Measurements from ENCODE around the gene MMP15. TPM values are rescaled to one million over a fixed set of nuclear protein-coding genes. Genes with fewer than 3 reads are reported as not detected.

The MMP15 gene
- polyA plus RNA-seq, 1 experiment: 0.60 TPM

DNA sequence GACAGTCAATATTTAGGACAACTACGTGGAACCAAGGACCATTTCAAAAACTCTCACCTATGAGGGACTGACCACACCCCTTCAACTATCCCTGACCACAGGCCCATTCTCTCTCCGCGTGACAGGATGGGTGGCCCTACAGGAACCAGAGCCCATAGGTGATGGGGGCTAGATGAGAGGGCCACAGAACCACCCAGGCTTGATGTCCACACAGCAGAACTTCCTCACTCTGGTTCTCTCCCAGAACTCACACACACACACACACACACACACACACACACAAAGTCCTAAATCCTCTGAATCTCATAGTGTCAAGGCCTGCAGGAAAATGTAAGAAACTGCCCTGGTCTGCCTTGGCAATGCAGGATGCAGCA is 26.6 kb upstream of the MMP15 start:
- POLR2A ChIA-PET: no interaction called here
- TF ChIP-seq, protein P1, sequence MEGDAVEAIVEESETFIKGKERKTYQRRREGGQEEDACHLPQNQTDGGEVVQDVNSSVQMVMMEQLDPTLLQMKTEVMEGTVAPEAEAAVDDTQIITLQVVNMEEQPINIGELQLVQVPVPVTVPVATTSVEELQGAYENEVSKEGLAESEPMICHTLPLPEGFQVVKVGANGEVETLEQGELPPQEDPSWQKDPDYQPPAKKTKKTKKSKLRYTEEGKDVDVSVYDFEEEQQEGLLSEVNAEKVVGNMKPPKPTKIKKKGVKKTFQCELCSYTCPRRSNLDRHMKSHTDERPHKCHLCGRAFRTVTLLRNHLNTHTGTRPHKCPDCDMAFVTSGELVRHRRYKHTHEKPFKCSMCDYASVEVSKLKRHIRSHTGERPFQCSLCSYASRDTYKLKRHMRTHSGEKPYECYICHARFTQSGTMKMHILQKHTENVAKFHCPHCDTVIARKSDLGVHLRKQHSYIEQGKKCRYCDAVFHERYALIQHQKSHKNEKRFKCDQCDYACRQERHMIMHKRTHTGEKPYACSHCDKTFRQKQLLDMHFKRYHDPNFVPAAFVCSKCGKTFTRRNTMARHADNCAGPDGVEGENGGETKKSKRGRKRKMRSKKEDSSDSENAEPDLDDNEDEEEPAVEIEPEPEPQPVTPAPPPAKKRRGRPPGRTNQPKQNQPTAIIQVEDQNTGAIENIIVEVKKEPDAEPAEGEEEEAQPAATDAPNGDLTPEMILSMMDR (IDR thresholded peaks at IDR 0.05; ENCODE audit: low read depth, low read length): no peak
- DNase-seq (ENCODE audit: low read depth, low spot score): no peak
- H3K9me3 ChIP-seq (ENCODE audit: control insufficient read depth, insufficient read depth, low read length): no peaks in the 10 kb centered on the region
- CTCF ChIA-PET: interaction anchor here (1.2 to 8.1 kb wide), 5 partner anchors 8 to 423 kb away, joined by 3 to 47 read pairs (median 4); no protein-coding TSS in a partner anchor
- peak overlapping the region; percentile 65 for H3K4me3 ChIP-seq (ENCODE audit: low read depth, low read length)
- no peaks in the 10 kb centered on the region for H3K27me3 ChIP-seq (ENCODE audit: control insufficient read depth, insufficient read depth, low read length)
- no peak overlapping the region for H3K27ac ChIP-seq (ENCODE audit: low read depth, low read length)

DNA sequence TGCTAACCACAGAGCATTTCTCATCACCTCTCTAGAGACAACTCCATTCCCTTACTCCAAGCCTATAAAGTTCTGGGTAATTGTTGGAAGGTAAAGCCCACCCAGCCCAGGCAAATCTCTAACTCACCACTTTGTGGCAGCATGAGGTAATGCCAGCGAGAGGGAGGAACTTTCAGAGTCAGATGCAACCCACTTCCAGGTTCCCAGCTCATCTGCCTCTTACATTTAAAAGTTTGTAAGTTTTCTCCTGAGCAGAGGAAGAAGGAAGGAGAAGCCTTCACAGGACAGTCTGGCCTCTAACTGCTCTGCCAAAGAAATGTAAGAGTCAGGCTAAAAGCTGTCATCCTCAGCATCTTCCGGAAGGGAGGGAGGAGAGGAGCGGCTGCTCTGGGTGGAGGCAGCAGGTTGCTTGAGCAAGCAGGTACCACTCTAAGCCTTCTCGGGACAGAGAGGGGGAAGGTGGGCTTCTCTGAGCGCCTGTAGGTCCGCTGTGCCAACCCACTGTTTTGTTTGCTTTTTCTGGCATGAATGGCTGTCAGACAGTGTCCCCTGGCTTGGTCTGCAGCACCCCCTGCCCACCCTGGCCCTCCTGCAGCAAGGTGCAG is 26.1 kb upstream of the MMP15 start:
- peak overlapping the region; percentile 31 for H3K27ac ChIP-seq (ENCODE audit: low read depth, low read length)
- no peak for DNase-seq (ENCODE audit: low read depth, low spot score)

DNA sequence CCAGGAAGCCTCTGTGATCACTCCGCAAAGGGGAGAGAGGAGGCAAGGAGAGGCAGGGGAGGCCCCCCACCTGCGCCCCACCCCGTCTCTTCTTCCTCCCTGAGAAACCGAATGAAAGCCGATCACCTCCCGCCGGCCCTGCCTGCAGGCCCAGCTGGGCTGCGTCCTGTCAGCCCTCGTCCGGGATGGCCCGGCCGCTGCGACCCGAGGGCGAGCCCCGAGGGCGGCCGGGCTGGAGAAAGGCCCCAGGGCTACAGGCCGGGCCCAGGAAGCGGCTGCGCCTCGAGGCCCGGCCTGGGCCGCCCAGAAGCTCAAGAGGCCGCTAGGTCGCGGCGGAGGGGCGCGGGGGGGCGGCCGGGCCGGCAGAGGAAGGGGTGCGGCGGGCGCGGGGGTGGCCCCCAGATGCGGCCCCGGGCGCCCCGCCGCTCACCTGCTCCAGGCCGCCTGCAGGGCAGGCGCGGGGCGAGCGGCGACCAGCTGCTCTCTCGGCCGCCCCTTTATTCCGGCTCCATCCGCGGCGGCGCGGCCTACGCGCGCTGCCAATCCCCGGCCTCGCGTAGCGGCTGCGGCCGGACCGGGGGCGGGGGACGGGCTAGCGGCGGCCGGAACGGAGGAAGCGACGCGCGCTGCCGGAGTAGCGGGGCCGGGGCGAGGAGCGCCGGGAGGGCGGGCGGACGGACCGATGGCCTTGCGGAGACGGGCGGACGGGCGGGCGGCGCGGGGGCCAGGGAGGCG is 25.4 kb upstream of the MMP15 start, which contains the start of gene ZNF319:
Gene ZNF319 (minus strand): TSS at position 702 of the 735 bp plus-strand sequence. CDS start 2,407 bp downstream, outside the sequence.
- no peaks in the 10 kb centered on the region for H3K9me3 ChIP-seq (ENCODE audit: control insufficient read depth, insufficient read depth, low read length)
- POLR2A ChIA-PET: interaction anchor here (1.3 kb wide), 1 partner anchor 116 kb away, joined by 3 read pairs; no protein-coding TSS in a partner anchor
- no peaks in the 10 kb centered on the region for H3K27me3 ChIP-seq (ENCODE audit: control insufficient read depth, insufficient read depth, low read length)
- CTCF ChIA-PET: interaction anchor here (0.6 to 8.1 kb wide), 12 partner anchors 9 to 424 kb away, joined by 3 to 47 read pairs (median 3); no protein-coding TSS in a partner anchor
- no peak for DNase-seq (ENCODE audit: low read depth, low spot score)
- TF ChIP-seq, protein P1 (IDR thresholded peaks at IDR 0.05; ENCODE audit: low read depth, low read length): no peak
- H3K27ac ChIP-seq (ENCODE audit: low read depth, low read length): peak within 1 kb of the TSS; percentile 47
- H3K4me3 ChIP-seq (ENCODE audit: low read depth, low read length): peak within 1 kb of the TSS; percentile 89

More for the DNA sequence above, 26.1 kb upstream of the MMP15 start:
- TF ChIP-seq, protein P1 (IDR thresholded peaks at IDR 0.05; ENCODE audit: low read depth, low read length): no peak; the same call in 1 of the 2 replicates
- Histone ChIP-seq H3K9me3 (ENCODE audit: control insufficient read depth, insufficient read depth, low read length) (no peaks in the 10 kb centered on the region), H3K4me3 (ENCODE audit: low read depth, low read length) (peak overlapping the region; percentile 65), H3K27me3 (ENCODE audit: control insufficient read depth, insufficient read depth, low read length) (no peaks in the 10 kb centered on the region)
- POLR2A ChIA-PET: interaction anchor here (1.3 kb wide), 1 partner anchor 117 kb away, joined by 3 read pairs; no protein-coding TSS in a partner anchor
- CTCF ChIA-PET: interaction anchor here (0.6 to 8.1 kb wide), 13 partner anchors 9 to 423 kb away, joined by 3 to 47 read pairs (median 3); no protein-coding TSS in a partner anchor

DNA sequence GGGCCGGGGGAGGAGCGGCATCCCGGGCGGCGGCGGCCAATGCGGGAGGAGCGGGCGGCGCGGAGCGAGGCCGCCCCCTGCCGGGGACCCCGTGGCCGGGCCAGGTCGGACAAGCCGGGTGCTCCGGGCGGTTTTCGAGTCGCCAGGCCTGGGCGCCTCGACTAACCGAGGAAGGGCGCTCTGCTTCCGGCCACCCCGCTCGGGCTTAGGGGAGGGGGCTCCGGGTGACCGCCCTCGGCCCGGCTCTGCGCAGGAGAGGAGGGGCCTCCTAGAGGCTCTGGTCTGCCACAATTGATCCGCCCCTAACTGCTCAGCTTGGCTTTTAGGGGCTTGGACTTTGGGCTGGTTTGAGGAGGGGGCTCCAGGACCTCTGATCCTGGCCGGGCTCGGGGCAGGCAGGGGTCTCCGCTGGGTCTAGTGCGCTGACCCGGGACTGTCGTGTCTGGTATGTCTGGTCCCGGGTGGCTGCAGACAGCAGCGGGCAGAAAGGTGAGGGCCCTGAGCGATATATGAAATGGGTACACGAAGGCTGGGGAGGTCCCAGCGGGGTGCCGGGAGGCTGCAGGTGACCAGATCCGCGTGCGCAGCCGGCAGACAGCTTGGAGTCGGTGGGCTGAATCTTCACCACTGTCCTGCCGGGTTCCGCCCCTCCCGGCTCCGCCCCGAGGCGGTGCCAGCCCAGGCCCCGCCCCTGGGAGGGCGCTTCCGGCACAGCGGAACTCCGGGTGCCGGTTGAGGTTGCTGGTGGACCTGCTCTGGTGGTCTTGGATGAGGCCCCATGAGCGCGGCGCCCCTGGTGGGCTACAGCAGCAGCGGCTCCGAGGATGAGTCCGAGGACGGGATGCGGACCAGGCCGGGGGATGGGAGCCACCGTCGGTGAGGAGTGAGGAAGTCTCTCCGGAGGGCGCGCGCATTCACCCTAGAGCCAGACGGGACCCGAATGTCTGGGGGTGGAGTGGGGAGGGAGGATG is 24.6 kb upstream of the MMP15 start, which contains the start of gene USB1:
Gene USB1 (plus strand): TSS at position 702 of the 971 bp plus-strand sequence. CDS start 77 bp downstream, at position 779.
- POLR2A ChIA-PET: interaction anchor here (1.3 kb wide), 1 partner anchor 115 kb away, joined by 3 read pairs; no protein-coding TSS in a partner anchor
- TF ChIP-seq, protein P1 (IDR thresholded peaks at IDR 0.05; ENCODE audit: low read depth, low read length): peak; percentile 52
- H3K27ac ChIP-seq (ENCODE audit: low read depth, low read length): peak within 1 kb of the TSS; percentile 47

More for the DNA sequence above, 24.6 kb upstream of the MMP15 start, which contains the start of gene USB1:
- Histone ChIP-seq H3K9me3 (ENCODE audit: control insufficient read depth, insufficient read depth, low read length) (no peaks in the 10 kb centered on the region), H3K4me3 (ENCODE audit: low read depth, low read length) (peak within 1 kb of the TSS; percentile 89), H3K27me3 (ENCODE audit: control insufficient read depth, insufficient read depth, low read length) (no peaks in the 10 kb centered on the region)
- CTCF ChIA-PET: interaction anchor here (0.7 to 8.1 kb wide), 11 partner anchors 18 to 755 kb away, joined by 3 to 47 read pairs (median 4); no protein-coding TSS in a partner anchor
- DNase-seq (ENCODE audit: low read depth, low spot score): peak; percentile 39
